ENCODE data around the gene TMEM43.

DNA sequence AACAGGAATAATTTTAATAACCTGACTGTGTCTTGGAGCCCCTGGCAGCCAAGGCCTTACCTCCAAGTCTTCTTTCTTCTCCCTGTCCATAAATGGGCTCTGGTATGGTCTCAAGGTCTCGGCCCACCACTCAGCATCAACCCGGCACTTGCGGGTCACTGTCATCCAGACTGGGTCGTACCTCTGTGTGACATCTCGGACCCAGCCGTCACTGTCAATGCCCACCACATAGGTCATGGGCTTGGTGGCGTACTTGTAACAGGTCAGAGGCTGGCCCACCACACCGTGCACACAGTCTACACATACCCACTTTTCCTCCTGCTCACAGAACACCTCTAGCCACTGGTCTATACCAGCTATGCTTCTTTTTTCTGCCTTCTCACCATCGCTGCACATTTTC is 33.1 kb downstream of the TMEM43 start:
- TF ChIP-seq POLR2A (IDR thresholded peaks at IDR 0.05) (no peak), EP300 (IDR thresholded peaks at IDR 0.05) (no peak)
- TF ChIP-seq, protein P1, sequence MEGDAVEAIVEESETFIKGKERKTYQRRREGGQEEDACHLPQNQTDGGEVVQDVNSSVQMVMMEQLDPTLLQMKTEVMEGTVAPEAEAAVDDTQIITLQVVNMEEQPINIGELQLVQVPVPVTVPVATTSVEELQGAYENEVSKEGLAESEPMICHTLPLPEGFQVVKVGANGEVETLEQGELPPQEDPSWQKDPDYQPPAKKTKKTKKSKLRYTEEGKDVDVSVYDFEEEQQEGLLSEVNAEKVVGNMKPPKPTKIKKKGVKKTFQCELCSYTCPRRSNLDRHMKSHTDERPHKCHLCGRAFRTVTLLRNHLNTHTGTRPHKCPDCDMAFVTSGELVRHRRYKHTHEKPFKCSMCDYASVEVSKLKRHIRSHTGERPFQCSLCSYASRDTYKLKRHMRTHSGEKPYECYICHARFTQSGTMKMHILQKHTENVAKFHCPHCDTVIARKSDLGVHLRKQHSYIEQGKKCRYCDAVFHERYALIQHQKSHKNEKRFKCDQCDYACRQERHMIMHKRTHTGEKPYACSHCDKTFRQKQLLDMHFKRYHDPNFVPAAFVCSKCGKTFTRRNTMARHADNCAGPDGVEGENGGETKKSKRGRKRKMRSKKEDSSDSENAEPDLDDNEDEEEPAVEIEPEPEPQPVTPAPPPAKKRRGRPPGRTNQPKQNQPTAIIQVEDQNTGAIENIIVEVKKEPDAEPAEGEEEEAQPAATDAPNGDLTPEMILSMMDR (IDR thresholded peaks at IDR 0.05), result no peak
